ENCODE measurements around the gene ABCA12.

ABCA12 gene

DNA sequence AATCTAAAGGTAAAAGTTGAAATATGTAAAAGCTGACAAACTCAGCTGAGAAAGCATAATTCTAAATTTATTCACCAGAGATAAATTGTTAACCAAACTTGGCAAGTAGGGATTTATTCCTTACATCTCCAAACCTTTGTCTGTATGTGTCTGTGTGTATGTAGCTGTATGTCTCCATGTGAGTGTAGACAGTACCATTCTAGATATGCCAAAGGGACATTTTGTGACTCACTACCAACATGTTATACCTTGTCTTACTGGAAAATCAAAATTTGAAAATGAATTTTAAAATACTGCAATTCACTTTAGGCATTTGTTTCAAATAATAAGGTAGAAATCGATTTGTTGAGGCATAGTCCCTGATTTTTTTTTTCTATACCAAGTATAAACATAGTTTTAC, 102.1 kb downstream of the ABCA12 start:
- no peak for DNase-seq

DNA sequence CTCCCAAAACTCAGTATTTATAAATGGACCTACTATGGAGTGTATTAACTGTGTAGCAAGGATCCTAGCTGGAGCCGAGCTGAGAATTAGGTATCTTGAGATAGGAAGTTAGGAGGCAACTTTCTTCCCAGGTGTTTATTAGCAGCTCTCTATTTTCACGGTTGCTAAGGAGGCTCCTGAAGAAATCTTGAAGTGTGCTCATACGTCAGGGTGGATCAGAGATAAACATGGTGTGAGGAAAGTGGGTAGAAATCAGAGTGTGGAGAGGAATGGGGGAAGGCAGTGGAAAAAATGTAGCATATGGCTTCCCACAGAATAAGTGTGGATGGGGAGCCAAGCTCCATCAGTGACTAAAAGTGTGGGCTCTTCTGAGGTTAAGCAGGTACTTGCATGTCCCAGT, 104.3 kb downstream of the ABCA12 start:
- DNase-seq, result no peak

DNA sequence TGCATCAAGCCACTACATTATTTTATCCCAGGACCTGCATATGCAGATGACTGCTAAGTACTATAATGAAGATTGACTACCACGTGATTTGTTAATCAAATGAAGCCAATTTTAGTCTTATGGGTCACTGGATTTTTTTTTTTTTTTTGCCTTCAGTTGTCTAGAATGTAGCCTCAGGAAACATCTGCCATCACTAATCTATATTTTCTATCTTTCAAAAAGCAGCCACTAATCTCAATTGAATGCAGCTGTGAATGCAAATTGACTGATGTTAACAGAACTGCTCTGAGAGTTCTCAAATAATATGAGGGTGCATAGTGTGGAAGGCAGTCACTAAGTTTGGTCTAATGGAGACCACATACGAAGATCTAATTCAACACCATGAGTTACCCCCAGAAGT, 106.3 kb downstream of the ABCA12 start:
- DNase-seq, result no peak

DNA sequence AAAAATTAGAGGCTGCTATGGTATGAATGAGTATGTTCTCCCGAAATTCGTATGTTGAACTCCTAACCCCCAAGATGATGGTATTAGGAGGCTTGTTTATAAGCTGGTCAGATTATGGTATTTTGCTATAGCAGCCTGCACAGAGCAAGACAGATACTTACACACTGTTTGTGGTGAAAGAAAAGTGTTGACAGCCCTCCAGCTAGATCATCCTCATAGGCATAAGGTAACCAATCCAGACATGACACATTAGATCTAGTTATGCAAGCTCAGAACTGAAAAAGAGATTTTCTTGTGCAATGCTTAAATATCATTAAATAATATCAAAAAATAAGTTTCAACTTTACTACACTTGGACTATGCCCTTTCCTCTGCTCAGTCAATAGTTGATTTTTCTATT, 107.1 kb downstream of the ABCA12 start:
- no peak for DNase-seq

DNA sequence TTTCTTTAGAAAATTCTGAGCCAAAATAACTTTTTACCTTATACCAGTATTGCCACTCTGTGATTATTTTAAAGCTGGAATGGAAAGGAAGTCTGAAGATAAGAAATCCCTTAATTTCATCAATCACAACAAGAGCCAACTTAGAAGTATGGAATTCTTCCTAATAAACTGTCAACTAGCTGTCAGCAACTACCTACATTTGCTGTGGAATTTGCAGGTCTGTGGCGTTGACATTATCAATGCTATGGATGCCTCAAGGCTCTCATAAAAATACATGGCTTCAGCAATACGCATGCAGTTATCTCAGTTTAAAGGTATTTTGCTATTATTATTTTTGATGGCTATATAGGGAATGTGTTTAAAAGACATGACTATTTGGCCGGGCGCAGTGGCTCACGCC, 108.5 kb downstream of the ABCA12 start:
- no peak for DNase-seq

DNA sequence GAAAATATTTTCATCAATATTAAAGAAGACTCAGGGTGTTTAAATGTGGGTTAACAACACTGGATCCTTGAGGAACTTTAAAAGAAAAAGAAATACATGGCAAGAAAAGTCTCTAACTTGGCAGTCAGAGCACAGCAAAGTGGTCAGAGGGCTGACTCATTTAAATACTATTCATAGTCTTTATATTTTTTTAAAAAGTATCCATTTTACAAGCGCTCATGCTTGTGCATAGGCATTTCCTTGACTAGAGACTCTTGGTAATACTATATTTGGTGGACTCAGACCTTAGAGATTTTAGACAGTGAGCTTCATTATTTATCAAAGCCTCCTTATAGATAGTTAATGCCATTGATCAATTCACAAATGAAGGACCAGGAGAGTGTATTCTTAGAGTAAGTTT, 110.2 kb downstream of the ABCA12 start:
- no peak for DNase-seq

DNA sequence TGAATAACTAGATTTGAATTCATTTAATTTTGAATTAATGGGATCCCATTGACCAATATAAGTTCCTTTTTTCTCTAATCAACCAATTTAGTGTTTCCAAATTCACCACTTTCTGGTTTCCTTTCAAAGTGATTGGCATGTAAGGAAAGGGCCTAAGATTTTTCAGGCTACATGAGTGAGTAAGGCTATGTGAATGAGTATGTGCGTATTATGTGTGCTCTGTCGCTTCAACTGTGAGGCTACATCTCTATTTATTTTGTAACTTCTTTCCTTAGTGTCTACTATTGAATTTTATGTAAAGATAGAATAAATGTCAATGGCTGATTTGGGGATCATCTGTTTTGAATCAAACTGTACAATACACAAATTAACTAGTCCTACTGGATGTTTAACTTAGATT, 110.6 kb downstream of the ABCA12 start:
- no peak for DNase-seq

DNA sequence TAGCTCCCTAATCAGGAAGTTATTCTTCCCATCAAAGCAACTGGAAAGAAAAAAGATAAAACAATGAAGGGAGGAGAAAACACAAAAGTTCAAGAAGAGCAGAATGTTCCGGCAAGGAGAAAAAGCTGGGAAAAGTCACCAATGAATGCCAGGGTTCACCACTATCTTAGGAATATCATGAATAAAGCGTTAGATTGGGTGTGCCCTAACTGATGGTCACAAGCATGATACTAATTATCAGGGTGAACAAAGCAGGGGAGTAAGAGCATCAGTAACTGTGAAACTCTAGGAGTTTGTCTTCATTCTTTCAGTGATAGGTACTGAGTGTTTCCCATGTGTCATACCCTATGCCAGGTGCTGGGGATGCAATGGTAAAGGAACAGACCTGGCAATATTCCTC, 115.5 kb downstream of the ABCA12 start:
- no peak for DNase-seq

DNA sequence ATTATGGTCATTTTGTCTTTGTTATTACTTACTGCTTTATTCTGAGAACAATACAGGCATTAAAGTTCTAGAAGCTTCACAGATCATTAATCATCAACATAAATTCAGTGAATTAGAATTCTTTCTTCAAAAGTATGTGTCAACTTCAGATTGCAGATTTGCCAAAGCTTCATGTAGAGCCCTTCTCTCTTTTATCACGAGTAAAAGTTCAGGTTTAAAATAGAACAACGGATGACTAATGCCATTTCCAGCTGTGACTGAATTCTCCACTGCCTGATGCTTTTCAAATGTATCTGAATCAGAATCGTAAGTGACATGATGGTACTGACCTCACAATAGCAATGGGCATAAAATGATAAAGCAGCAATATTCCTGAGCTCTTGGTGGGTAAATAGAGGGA, 116.0 kb downstream of the ABCA12 start:
- DNase-seq, result no peak

DNA sequence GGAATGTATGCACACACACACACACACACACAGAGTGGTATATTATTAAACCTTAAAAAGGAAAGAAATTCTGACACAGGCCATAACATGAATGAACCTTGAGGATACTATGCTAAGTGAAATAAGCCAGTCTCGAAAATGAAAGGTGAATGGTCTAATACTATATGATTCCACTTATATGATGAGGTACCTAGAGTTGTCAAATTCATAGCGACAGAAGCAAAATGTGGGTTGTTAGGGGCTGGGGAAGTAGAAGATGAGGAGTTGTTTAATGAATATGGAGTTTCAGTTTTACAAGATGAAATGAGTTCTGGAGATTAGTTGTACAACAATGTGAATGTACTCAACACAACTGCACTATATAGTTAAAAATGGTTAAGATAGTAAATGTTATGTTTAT, 118.1 kb downstream of the ABCA12 start:
- DNase-seq, result no peak

DNA sequence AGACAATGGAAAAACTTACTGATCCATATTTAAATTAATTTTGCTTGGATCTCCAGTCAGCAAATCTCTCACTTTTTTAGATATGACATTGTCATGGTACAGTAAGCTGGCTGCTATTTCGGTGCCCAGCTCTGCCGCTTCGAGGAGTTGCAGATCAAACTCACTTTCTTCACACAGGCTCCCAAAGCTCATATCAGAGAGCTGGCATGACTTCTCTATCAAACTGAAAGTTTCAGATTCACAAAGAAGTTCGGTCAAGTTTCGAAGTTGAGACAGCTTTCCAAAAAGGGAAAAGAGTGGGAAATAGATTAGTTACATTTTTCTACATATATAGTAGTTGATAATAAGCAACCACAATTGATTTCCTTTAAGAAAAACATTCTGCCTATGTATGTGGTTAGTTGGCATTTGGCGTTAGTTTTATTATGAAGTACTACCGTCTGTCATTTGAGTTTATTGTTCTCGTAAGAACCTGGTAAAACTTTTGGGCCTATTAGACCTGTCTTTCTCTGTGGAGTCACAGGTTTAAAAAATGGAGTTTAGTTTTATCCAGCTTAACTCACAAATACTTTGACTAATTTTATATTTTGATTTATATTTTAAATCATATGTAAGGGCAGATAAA, 118.8 kb downstream of the ABCA12 start:
- DNase-seq, result no peak

DNA sequence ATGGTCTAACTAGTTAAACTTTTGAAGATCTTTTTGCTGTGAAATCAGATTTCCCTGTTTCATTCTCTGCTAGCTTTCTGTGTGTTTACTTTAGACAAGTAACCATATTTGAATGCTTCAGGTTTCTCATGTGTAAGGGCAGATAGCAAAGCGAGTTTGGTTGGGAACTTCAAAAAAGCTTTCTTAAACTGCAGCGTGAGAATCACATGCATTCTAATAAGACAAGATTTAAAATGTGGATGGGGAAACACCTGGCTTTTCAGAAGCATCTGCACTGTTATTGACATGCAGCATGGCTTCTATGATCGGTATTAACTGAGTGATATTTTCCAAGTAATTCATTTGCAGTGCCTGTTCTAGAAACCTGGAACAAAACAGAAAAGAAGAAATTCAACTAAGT, 119.3 kb downstream of the ABCA12 start:
- no peak for DNase-seq

DNA sequence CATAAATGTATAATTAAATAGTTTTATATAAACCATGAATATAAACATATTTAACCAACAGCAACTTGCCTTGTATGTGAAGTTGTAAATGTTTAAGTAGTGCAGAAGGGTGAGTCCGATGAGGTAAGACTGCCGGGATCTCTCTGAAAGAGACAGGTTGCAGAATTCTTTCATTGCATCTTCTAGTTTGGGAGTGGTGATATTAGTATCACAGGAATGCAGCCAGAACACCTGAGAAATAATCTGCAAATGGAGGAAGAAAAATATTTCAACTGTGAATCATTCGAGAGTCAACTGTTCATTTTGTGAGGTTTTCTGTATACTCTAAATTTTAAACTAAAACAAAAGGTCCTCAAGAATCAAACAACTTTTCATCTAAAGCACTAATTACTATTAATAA, 123.0 kb downstream of the ABCA12 start:
- DNase-seq, result no peak

DNA sequence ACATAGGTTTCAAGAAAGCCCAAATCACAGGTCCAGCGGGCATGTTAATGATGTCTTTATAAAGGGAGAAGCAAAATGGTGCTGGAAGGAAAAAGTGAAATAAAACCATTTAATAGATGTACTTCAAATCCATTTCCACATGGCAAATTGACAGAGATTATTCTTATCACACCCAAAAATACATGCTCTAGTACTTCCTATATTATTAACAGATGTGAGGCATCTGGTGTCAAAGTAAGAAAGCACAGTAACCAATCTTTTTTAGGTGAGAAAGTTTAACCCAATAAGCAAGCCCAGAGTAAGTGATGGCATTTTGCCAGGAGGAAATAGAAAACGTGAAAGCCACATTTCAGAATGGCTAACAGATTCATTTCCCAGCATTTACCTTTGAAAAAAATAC, 128.0 kb downstream of the ABCA12 start:
- no peak for DNase-seq

DNA sequence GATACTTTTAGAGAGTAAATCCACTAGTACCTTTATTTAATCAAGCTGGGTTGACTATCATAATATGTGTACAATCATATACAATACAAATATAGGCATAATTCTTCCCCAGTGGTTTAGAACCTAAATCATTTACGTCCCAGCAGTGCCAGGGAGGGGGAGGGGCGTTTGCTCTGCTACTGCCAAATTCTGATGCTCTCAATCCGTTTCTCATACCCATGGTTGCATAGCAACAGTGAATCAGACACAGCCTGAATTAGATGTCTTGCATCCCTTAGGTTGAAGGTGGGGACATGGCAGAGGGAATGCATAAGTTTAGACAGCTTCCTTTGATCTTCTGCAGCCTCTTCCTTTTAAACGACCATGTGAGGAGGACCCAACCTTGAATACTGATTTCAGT, 135.4 kb downstream of the ABCA12 start:
- no peak for DNase-seq

DNA sequence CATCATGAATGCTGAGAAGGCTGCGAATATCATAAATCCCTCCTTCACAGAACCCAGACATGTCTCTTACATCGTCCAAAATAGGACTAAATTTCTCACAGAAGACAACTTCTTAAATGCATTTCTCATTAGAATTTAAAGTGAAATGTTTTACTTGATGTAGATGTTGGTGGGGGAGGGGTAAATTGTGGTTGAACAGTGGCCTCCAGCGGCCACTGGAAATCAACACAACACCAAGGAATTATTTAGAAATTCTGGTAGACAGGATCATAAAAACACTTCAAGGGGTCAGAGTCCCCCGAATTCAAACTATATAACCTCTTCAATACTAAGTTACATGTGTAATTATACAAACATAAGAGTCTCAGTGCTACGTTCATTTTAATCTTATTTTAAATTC, 135.9 kb downstream of the ABCA12 start:
- peak; percentile 20 for DNase-seq

DNA sequence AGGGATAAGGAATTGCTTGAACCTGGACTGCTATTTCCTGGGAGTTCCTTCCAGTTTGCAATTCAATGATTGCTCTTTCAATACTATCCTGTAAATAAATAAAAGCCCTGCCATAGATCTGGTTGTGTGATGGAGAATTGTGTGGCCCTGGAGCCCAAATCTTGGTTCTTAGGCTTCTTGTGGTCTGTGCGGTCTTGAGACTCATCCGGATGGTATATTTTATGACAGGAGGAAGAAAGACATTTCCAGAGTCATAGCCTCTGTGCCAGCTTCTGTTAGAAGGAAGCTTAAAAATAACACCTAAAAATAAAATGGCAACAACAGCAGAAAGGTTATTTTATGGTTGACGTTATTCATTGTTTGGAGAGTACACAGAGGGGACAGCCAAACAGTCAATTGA, 137.7 kb downstream of the ABCA12 start:
- DNase-seq, result no peak

DNA sequence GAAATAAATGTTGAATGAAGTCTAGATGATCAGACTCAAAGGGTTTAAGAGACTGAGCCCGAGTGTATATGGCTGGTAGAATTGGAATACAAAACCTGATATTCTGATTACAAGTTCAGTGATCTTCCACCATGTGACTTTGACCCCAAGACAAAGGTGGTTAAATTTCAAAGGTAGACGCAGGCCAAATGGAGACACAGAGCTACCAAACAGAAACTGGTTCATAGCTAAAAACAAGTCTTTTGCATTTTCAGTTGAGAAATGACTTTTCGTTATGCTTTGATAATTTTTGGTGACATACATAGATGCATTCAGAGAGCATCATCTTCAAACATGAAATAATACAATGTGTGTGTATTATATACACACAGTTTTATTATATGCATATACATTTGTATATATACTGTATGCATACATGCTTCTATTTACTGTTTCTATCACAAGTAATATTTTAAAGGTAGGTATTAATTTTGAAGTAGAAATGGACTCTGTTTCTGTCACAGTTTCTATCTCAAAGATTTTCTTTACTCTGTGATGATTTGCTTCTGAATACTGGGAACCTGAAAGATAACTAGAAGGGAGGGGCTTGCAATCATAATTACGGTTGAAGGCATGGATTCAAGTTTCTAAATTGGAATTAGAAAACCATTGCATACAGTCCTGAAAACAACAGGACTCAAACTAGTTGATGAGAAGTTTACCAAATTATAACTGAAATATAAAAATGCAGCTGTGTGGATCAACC, 142.3 kb downstream of the ABCA12 start:
- no peak for DNase-seq

DNA sequence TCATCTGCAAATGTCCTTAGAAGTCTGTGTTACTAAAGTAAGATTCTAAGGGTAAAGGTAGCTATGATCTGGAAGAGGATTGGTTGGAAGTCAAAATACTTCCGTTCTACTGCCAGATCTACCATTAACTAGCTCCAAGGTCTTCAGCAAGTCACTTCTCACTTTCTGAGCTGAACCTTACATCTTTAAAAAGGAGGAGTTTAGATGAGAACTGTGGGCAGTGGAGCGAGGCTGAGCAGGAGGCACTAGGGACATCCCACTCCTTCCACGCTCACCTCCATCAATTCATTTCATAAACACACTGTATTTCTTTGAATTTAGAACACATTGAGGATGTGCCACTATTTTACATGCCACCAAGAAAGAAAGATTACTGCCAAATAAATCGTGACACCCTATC, 143.0 kb downstream of the ABCA12 start:
- DNase-seq, result no peak

DNA sequence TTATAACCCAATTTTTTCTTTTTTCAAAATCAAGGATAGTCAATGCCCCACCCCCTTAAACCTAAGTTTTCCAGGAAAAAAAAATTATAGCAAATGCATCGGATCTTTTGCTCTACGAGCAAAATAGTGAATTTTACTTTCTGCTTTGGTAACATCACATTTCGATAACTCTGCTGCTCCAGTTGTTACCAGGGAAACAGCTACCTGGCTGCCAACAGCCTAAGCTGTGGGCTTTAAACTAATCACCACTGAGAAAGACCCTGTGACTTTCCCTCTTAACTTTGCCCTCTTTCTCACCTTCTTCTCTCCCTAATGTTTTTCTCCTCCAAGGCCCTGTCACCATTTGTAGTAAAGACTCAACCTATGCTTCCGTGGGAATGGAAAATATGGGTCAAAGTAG, 145.5 kb downstream of the ABCA12 start:
- no peak for DNase-seq

DNA sequence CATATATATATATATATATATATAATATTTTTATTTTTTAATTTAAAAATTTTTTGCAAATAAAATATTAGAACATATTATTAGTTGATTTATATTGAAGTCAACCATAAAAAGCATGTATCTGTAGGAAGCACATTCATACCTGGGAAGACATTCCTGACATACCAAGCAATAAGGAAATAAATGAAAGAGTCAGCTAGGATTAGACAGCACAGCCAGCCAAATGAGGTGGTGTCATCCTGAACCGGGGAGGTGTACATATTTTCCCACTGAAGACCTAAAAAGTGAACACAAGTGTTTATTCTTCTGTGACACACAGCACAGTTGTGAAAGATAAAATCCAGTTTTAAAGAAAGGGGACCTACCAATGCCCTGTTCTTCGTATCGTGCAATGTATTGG, 149.2 kb downstream of the ABCA12 start:
- no peak for DNase-seq

DNA sequence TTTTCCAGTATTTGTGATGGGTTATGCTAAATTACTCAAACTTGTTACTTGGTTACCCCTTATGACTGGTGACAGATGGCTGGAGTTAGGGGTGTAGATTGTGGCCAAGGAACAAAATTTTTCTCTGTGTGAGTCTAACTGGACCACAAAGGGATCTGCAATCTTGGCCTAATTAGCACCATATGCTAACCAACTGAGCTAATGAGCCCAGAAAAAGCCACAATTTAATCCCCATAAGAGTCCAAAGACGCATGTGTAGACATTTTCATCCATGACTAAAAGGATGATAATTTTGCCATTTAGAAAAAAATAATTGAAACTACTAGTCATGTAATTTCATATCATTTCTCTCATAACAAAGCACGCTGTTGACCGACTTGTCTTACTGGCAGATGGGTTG, 151.2 kb downstream of the ABCA12 start:
- peak; percentile 82 for DNase-seq

DNA sequence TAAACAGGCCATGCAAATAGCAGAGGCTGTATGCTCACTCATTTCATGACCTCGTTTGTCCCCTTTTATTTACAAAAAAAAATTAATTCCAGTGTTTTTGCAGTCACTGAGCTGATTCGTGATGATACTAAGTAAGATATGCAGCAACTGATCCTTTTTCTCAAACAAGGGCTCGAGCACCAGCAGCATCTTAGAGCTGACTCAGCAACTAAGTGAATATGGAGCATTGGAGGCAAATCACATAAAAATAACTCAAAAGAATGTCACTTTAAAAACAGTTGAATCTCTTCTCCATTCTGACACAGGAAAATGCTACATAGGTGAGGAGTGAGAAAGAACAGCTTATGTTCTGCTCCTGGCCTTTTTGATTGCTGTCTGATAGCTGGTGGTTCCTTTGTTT, 152.8 kb downstream of the ABCA12 start:
- DNase-seq, result no peak

DNA sequence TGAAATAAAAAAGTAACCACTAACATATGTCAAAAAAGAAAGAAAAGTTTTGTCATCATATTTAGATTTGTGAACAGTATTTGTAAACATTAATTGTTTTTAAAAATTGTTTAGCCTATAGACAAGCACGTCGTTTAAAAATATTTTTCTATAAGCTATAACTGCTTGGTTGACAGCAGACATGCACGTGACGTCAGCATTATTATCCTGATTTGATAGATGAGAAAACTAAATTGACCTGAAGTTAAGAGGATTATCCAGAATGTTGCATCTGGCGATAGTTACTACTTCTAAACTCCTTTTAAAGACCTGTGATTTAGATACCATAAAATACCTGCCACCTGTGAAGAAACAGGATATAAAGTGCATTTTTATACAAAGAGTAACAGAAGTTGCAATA, 172.0 kb downstream of the ABCA12 start:
- peak; percentile 69 for DNase-seq

DNA sequence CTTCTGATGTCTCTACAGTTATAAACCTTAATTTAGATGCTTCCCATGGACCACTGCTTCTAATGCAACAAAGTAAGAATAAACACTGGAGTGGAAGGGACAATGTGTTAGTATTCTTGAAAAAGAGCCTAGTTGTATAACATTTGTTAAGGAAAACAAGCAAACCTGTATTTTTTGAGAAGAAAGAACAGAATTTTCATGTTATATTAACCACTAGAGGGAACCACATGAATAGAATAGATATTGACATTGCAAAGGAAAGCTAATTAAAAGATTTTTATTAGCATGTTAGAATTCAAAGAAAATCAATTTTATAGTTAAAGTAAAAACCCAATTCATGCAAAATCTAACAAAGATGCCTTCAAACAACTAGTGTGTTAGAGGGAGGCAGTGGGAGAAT, 177.7 kb downstream of the ABCA12 start:
- DNase-seq, result no peak

Measured in NCI-H524 treated with DMSO at 0.1 percent for 48 hours (cell line).